A549 (cell line): ENCODE measurements around the gene AFF3.

Source experiments
- BCL3 ChIP-seq: fragments of >200 bp; sonication (Bioruptor Twin); formaldehyde crosslinking; IDR thresholded peaks from 3 replicates; pipeline ENCODE4 v1.6.1; 2016
- CEBPB ChIP-seq, 2 experiments: fragments of >200 bp in 1 of 2; sonication (Bioruptor Twin) in 1 of 2; formaldehyde crosslinking in 1 of 2; IDR thresholded peaks; 2 replicates each; pipeline ENCODE4 v1.6.1; 2012 to 2016
- CHD4 ChIP-seq: fragments of 200-600 bp; sonication (generic); IDR thresholded peaks from 2 replicates; pipeline ENCODE4 v1.6.1; 2016; ENCODE audit warnings: antibody characterized with exemption, mild to moderate bottlenecking, borderline replicate concordance
- EP300 ChIP-seq, 2 experiments: fragments of >200 bp; sonication (Bioruptor Twin); formaldehyde crosslinking; IDR thresholded peaks; 2 replicates in 1 of 2; 3 replicates in 1 of 2; pipeline ENCODE4 v1.6.1; 2016 to 2017
- JUN ChIP-seq, 2 experiments: fragments of >200 bp; sonication (Bioruptor Twin); formaldehyde crosslinking; IDR thresholded peaks; 2 replicates in 1 of 2; 3 replicates in 1 of 2; pipeline ENCODE4 v1.6.1; 2016 to 2017
- MAZ ChIP-seq: fragments of 150-350 bp; IDR thresholded peaks from 2 replicates; pipeline ENCODE4 v1.6.1; 2014; ENCODE audit warnings: antibody characterized with exemption, low read depth, low read length, borderline replicate concordance
- POLR2AphosphoS2 ChIP-seq: conservative IDR thresholded peaks from 2 replicates; pipeline ENCODE4 v1.6.1; 2012; ENCODE audit warnings: low read length, improper control_type of control experiment, inconsistent platforms
- RAD21 ChIP-seq, 2 experiments: fragments of >200 bp in 1 of 2; sonication (Bioruptor Twin) in 1 of 2; formaldehyde crosslinking in 1 of 2; IDR thresholded peaks in 1 of 2; conservative IDR thresholded peaks in 1 of 2; 2 replicates in 1 of 2; 3 replicates in 1 of 2; pipeline ENCODE4 v1.6.1; 2012 to 2018; ENCODE audit warnings: inconsistent platforms in 1 of 2
- RCOR1 ChIP-seq: fragments of 150-350 bp; IDR thresholded peaks from 2 replicates; pipeline ENCODE4 v1.6.1; 2014; ENCODE audit warnings: antibody characterized with exemption, low read length, low read depth
- TF ChIP-seq, protein P1 (sequence below): fragments of >200 bp; sonication (Bioruptor Twin); formaldehyde crosslinking; IDR thresholded peaks from 3 replicates; pipeline ENCODE4 v1.5.1; 2016

- TF ChIP-seq BCL3, result no peak
- TF ChIP-seq, protein P1, sequence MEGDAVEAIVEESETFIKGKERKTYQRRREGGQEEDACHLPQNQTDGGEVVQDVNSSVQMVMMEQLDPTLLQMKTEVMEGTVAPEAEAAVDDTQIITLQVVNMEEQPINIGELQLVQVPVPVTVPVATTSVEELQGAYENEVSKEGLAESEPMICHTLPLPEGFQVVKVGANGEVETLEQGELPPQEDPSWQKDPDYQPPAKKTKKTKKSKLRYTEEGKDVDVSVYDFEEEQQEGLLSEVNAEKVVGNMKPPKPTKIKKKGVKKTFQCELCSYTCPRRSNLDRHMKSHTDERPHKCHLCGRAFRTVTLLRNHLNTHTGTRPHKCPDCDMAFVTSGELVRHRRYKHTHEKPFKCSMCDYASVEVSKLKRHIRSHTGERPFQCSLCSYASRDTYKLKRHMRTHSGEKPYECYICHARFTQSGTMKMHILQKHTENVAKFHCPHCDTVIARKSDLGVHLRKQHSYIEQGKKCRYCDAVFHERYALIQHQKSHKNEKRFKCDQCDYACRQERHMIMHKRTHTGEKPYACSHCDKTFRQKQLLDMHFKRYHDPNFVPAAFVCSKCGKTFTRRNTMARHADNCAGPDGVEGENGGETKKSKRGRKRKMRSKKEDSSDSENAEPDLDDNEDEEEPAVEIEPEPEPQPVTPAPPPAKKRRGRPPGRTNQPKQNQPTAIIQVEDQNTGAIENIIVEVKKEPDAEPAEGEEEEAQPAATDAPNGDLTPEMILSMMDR, result no peak
- TF ChIP-seq RAD21 (conservative IDR thresholded peaks at IDR 0.05 in 1 of 2, IDR thresholded peaks at IDR 0.05 in 1 of 2), result no peak
- no peak for TF ChIP-seq JUN (IDR thresholded peaks at IDR 0.05)
- no peak for TF ChIP-seq CEBPB (IDR thresholded peaks at IDR 0.05)
- no peak for TF ChIP-seq POLR2AphosphoS2
- TF ChIP-seq MAZ, result no peak
- TF ChIP-seq EP300 (IDR thresholded peaks at IDR 0.05), result no peak
- TF ChIP-seq CHD4, result no peak
- no peak for TF ChIP-seq RCOR1
These were observed 95.1 kb downstream of the AFF3 start for GRCh38 chr2:100046961-100047947.
